GM19328 (cell line): ENCODE data around the gene RPL7L1.

Source experiments
- ATAC-seq: cut with Tn5 transposase; IDR thresholded peaks from one replicate; pipeline ENCODE4 v1.9.1; 2021; ENCODE audit warnings: mild to moderate bottlenecking, moderate library complexity; ENCODE audit not compliant: unreplicated experiment

RPL7L1 gene

GRCh38 chr6:42928986-42929820, 49.8 kb downstream of the RPL7L1 start, which contains the start of gene CNPY3:
CNPY3 (plus strand) TSS chr6:42929480; CDS start chr6:42929571, 91 bp downstream.
- peak; percentile 80 for ATAC-seq

GRCh38 chr6:42929821-42930360, 50.5 kb downstream of the RPL7L1 start:
- ATAC-seq, result peak; percentile 33

GRCh38 chr6:42932412-42932811, 53.0 kb downstream of the RPL7L1 start:
- no peak for ATAC-seq

DNA sequence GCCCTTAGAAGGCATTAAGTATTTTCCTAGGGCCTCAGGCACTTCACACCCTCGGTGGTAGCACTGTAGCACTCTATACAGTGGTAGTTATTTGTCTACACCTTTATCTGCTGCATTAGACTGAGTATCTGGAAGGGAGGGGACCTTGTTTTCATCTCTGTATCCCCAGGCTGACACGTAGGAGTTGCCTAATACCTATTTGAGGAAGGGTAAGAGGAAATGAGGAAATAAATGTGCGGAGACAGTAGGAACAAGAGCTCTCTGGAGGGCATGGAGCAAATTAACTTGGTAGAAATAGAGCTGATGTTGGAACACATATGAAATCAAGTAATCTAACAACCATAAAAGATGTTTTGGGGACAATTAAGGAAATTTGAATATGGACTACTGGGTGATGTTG, 53.8 kb downstream of the RPL7L1 start:
- no peak for ATAC-seq

- no peak for ATAC-seq
Measured at GRCh38 chr6:42935322-42935721, 55.9 kb downstream of the RPL7L1 start.

DNA sequence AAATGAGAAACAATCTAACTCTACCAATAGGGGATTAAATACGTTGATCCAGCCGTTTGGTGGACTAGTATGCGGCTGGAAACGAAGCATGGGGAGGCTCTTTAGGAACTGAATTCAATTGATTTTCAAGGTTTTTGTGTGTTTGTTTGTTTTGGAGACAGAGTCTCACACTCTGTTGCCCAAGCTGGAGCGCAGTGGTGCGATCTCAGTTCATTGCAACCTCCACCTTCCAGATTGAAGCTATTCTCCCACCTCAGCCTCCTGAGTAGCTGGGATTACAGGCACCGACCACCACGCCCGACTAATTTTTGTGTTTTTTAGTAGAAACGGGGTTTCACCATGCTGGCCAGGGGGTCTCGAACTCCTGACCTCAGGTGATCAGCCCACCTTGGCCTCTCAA, 57.0 kb downstream of the RPL7L1 start:
- no peak for ATAC-seq

DNA sequence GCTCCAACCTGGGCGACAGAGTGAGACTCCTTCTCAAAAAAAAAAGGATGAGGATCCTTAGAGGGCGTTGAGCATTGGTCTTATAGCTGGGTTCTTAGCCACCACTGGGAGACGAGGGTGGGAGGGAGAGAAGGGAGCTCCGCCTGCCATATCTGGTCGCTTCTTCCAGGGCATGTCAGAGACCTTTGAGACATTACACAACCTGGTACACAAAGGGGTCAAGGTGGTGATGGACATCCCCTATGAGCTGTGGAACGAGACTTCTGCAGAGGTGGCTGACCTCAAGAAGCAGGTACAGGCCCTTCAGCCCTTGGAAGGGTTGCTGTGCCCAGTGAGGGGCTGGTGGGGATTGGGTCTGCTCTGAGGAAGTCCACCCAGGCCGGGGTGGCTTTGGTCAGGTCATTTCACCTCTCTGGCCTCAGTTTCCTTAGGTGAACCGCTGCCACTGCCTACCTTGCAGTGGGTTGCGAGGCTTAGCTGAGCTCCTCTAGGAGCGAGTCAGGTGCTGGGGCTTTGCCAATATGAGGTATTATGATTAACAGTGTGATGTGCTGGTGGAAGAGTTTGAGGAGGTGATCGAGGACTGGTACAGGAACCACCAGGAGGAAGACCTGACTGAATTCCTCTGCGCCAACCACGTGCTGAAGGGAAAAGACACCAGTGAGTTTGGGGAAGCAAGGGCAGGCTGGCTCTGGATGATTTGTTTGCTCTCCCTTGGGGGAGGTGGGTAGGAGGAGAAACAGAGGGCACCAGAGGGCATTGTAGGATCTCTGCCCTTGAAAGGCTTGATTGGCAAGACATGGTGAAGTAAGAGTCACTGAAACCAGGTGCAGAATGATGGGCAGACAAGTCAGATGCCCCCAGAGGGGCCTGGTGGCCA, 58.4 kb downstream of the RPL7L1 start:
- ATAC-seq, result no peak

- ATAC-seq, result no peak
Measured at GRCh38 chr6:42938428-42938796, 59.0 kb downstream of the RPL7L1 start.

DNA sequence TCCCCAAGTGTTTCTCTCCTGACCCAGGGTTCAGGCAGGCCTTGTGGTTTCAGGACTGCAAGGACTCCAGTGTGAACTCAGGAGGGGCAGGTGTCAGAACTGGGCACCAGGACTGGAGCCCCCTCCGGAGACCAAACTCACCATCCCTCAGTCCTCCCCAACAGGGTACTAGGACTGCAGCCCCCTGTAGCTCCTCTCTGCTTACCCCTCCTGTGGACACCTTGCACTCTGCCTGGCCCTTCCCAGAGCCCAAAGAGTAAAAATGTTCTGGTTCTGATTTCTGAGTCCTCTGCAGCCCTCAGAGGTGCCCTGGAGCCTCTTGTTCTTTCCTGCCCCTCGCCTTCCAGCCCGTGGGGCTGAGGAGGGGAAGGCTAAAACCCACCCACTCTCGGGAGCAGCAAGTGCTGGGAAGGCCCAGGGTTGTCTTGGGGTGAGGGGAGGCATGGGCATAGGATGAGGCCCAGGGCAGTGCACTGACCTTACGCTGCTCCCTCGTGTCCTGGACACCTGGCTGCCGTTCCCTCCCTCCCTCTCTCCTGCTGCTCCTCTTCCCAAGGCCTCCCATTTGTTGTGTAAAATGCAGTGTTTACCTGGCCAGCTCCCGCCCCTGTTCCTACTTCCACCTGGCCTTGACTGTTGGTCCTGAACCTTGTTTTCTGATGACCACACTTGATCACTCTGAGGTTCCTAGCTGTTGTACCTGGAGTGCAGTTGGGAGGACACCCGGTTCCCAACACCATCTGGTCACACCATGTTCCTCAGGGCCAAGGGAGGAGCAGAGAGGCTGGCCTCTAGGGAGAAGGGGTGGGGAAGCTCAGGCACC, 59.8 kb downstream of the RPL7L1 start:
- no peak for ATAC-seq
